H9 (cell line): ENCODE data around the gene LHFPL2. TPM values are rescaled to one million over a fixed set of nuclear protein-coding genes. Genes with fewer than 3 reads are reported as not detected.

Experiments used
- DNase-seq: peaks from one replicate; pipeline ENCODE4 v3.0.0-alpha.2; 2017
- H2AFZ ChIP-seq: one replicate; pipeline ENCODE4 v1.6.1; 2013; ENCODE audit warnings: mild to moderate bottlenecking, low read length, control low read depth, moderate library complexity
- H2AK5ac ChIP-seq: 2 replicates; pipeline ENCODE4 v1.6.1; 2013; ENCODE audit warnings: low read length, control low read depth, mixed read lengths; ENCODE audit not compliant: insufficient read length
- H2BK120ac ChIP-seq: one replicate; pipeline ENCODE4 v1.6.1; 2013; ENCODE audit warnings: low read depth, mild to moderate bottlenecking, low read length, control low read depth, inconsistent platforms; ENCODE audit not compliant: poor library complexity, severe bottlenecking
- H2BK12ac ChIP-seq: 2 replicates; pipeline ENCODE4 v1.6.1; 2013; ENCODE audit warnings: low read length, control low read depth, mixed read lengths, low read depth; ENCODE audit not compliant: insufficient read length
- H2BK15ac ChIP-seq: 2 replicates; pipeline ENCODE4 v1.6.1; 2013; ENCODE audit warnings: low read depth, low read length, control low read depth
- H2BK20ac ChIP-seq: one replicate; pipeline ENCODE4 v1.6.1; 2013; ENCODE audit warnings: low read depth, mild to moderate bottlenecking, low read length, control low read depth, inconsistent platforms; ENCODE audit not compliant: poor library complexity, severe bottlenecking
- H2BK5ac ChIP-seq: 2 replicates; pipeline ENCODE4 v1.6.1; 2013; ENCODE audit warnings: low read length, control low read depth, mixed read lengths; ENCODE audit not compliant: insufficient read length
- H3K14ac ChIP-seq: 2 replicates; pipeline ENCODE4 v1.6.1; 2013; ENCODE audit warnings: low read length, control low read depth; ENCODE audit not compliant: insufficient read depth
- H3K18ac ChIP-seq: 2 replicates; pipeline ENCODE4 v1.6.1; 2013; ENCODE audit warnings: low read depth, mild to moderate bottlenecking, mixed read lengths, low read length, control low read depth; ENCODE audit not compliant: insufficient read length
- H3K23ac ChIP-seq: 2 replicates; pipeline ENCODE4 v1.6.1; 2013; ENCODE audit warnings: low read length, control low read depth, mixed read lengths, low read depth; ENCODE audit not compliant: insufficient read length
- H3K23me2 ChIP-seq: 2 replicates; pipeline ENCODE4 v1.6.1; 2013; ENCODE audit warnings: low read depth, mild to moderate bottlenecking, mixed read lengths, low read length, control low read depth; ENCODE audit not compliant: insufficient read length, poor library complexity, severe bottlenecking
- H3K27ac ChIP-seq: 2 replicates; pipeline ENCODE4 v1.5.1; 2013; ENCODE audit warnings: low read length, control low read depth, mixed read lengths, low read depth; ENCODE audit not compliant: insufficient read length
- H3K27me3 ChIP-seq: 2 replicates; pipeline ENCODE4 v1.6.1; 2013; ENCODE audit warnings: low read length, control low read depth, inconsistent platforms; ENCODE audit not compliant: insufficient read depth
- H3K4ac ChIP-seq: 2 replicates; pipeline ENCODE4 v1.6.1; 2013; ENCODE audit warnings: low read depth, mild to moderate bottlenecking, control low read depth, inconsistent platforms, low read length, moderate library complexity
- H3K4me1 ChIP-seq: 2 replicates; pipeline ENCODE4 v1.6.1; 2013; ENCODE audit warnings: low read length, control low read depth, inconsistent platforms; ENCODE audit not compliant: insufficient read depth
- H3K4me2 ChIP-seq: 2 replicates; pipeline ENCODE4 v1.6.1; 2013; ENCODE audit warnings: low read length, control low read depth, mixed read lengths; ENCODE audit not compliant: insufficient read length, insufficient read depth
- H3K56ac ChIP-seq: 2 replicates; pipeline ENCODE4 v1.6.1; 2013; ENCODE audit warnings: low read depth, mild to moderate bottlenecking, mixed read lengths, low read length, control low read depth; ENCODE audit not compliant: insufficient read length
- H3K79me1 ChIP-seq: 2 replicates; pipeline ENCODE4 v1.6.1; 2013; ENCODE audit warnings: low read depth, mild to moderate bottlenecking, moderate library complexity, low read length, control low read depth, inconsistent platforms; ENCODE audit not compliant: insufficient read depth, poor library complexity, severe bottlenecking
- H3K79me2 ChIP-seq: 2 replicates; pipeline ENCODE4 v1.6.1; 2013; ENCODE audit warnings: low read length, control low read depth, inconsistent platforms; ENCODE audit not compliant: insufficient read depth
- H3K9ac ChIP-seq: 2 replicates; pipeline ENCODE4 v1.6.1; 2013; ENCODE audit warnings: low read length, control low read depth, mixed read lengths; ENCODE audit not compliant: insufficient read length; ENCODE audit errors: extremely low read depth
- H3K9me3 ChIP-seq: one replicate; pipeline ENCODE4 v1.6.1; 2013; ENCODE audit warnings: low read depth, low read length, inconsistent platforms; ENCODE audit not compliant: control insufficient read depth
- H3T11ph ChIP-seq: one replicate; pipeline ENCODE4 v1.6.1; 2013; ENCODE audit warnings: mild to moderate bottlenecking, low read length, control low read depth, inconsistent platforms
- H4K20me1 ChIP-seq: one replicate; pipeline ENCODE4 v1.6.1; 2013; ENCODE audit not compliant: control insufficient read depth, insufficient read length, insufficient read depth
- H4K5ac ChIP-seq: 2 replicates; pipeline ENCODE4 v1.6.1; 2013; ENCODE audit warnings: low read depth, mild to moderate bottlenecking, mixed read lengths, low read length, control low read depth; ENCODE audit not compliant: insufficient read length
- H4K8ac ChIP-seq: replicated peaks from 2 replicates; pipeline ENCODE4 v1.6.1; 2013; ENCODE audit warnings: low read length, control low read depth, mixed read lengths, low read depth; ENCODE audit not compliant: insufficient read length
- H4K91ac ChIP-seq: 2 replicates; pipeline ENCODE4 v1.6.1; 2013; ENCODE audit warnings: low read depth, mild to moderate bottlenecking, moderate library complexity, mixed read lengths, low read length, control low read depth; ENCODE audit not compliant: insufficient read length
- H3K27ac Mint-ChIP-seq, 3 experiments: 2 replicates in 2 of 3; 3 replicates in 1 of 3; pipeline ENCODE4 v1.8.0; 2020 to 2021; ENCODE audit warnings: mixed read lengths in 3 of 3, mild to moderate bottlenecking in 1 of 3, moderate library complexity in 1 of 3
- H3K27me3 Mint-ChIP-seq: 2 replicates; pipeline ENCODE4 v1.8.0; 2021; ENCODE audit warnings: low read depth, mild to moderate bottlenecking, moderate library complexity, mixed read lengths
- H3K36me3 Mint-ChIP-seq, 3 experiments: 2 replicates in 2 of 3; 3 replicates in 1 of 3; pipeline ENCODE4 v1.8.0; 2020 to 2021; ENCODE audit warnings: low read depth in 3 of 3, mixed read lengths in 3 of 3; ENCODE audit not compliant: insufficient read depth in 1 of 3
- H3K4me1 Mint-ChIP-seq, 2 experiments: 2 replicates each; pipeline ENCODE4 v1.8.0; 2020; ENCODE audit warnings: mixed read lengths in 2 of 2
- H3K4me3 Mint-ChIP-seq, 2 experiments: 2 replicates in 1 of 2; 3 replicates in 1 of 2; pipeline ENCODE4 v1.8.0; 2020 to 2021; ENCODE audit warnings: mild to moderate bottlenecking in 2 of 2, mixed read lengths in 2 of 2, moderate library complexity in 1 of 2
- H3K9me3 Mint-ChIP-seq, 2 experiments: 2 replicates in 1 of 2; 3 replicates in 1 of 2; pipeline ENCODE4 v1.8.0; 2020; ENCODE audit warnings: mild to moderate bottlenecking in 2 of 2, mixed read lengths in 2 of 2, moderate library complexity in 1 of 2
- CTCF ChIP-seq: fragments of 200-600 bp; sonication (generic); conservative IDR thresholded peaks from 3 replicates; pipeline ENCODE4 v1.8.0; 2021; ENCODE audit warnings: antibody characterized with exemption, mild to moderate bottlenecking
- WGBS: extraction: QIAGEN DNeasy Blood & Tissue Kit; methylation state at CpG from one replicate; pipeline ENCODE4 v1.1.7; 2013; ENCODE audit warnings: missing lambda C conversion rate, low lambda C conversion rate, mixed read lengths; ENCODE audit not compliant: insufficient read length; ENCODE audit errors: extremely low coverage; 5-methylcytosine and 5-hydroxymethylcytosine counted together
- total RNA-seq: library from RNA; stranded (reverse); gene quantifications from 2 replicates; pipeline ENCODE4 v1.2.1, GENCODE V29; 2021

Gene LHFPL2
- total RNA-seq, 1 experiment from 2014 or later: 26.3 TPM

- Histone ChIP-seq H4K5ac (no peak overlapping the region), H3K18ac (no peak overlapping the region), H2BK15ac (no peak overlapping the region), H3K79me2 (peaks cover 19% of the 10 kb centered on the region), H3K23ac (no peak overlapping the region), H3K14ac (no peak overlapping the region), H3K56ac (no peak overlapping the region), H3T11ph (no peak overlapping the region), H3K79me1 (peaks cover 8% of the 10 kb centered on the region), H4K8ac (no peak overlapping the region), H4K91ac (no peak overlapping the region), H3K27me3 (no peaks in the 10 kb centered on the region), H2AFZ (no peak overlapping the region), H4K20me1 (no peaks in the 10 kb centered on the region), H3K4ac (no peak overlapping the region), H3K4me1 (no peaks in the 10 kb centered on the region), H2BK12ac (no peak overlapping the region), H3K4me2 (no peak overlapping the region), H3K9ac (no peak overlapping the region), H2AK5ac (no peak overlapping the region), H3K9me3 (no peaks in the 10 kb centered on the region), H3K27ac (no peak overlapping the region), H2BK120ac (no peak overlapping the region), H3K23me2 (no peaks in the 10 kb centered on the region), H2BK20ac (no peak overlapping the region), H2BK5ac (no peak overlapping the region)
- DNase-seq: no peak
- Mint-ChIP-seq H3K36me3 (peaks cover 58 to 62% (median 61%) of the 10 kb centered on the region in 3 experiments), H3K4me3 (no peak overlapping the region), H3K27ac (peak overlapping the region in 1 of 3 experiments; percentile 7; a peak in 2 of 7 replicates), H3K4me1 (peaks cover 5 to 12% of the 10 kb centered on the region in 2 experiments), H3K9me3 (no peaks in the 10 kb centered on the region), H3K27me3 (no peaks in the 10 kb centered on the region)
- no CpG with 5 or more reads among the region's 5 CpGs for WGBS
- TF ChIP-seq CTCF: no peak
Measured at GRCh38 chr5:78628270-78628992, 20.1 kb downstream of the LHFPL2 start.
